Gastroesophageal sphincter (tissue), 3 donors: ENCODE data around the gene KLHDC7A.

ENCODE experiments used
- POLR2A ChIP-seq, 2 donors: fragments of 450-650 bp; IDR thresholded peaks; one replicate each; pipeline ENCODE4 v1.6.1; 2017; ENCODE audit warnings: antibody characterized with exemption in 2 of 2, mild to moderate bottlenecking in 2 of 2, moderate library complexity in 1 of 2
- POLR2AphosphoS5 ChIP-seq: sonication (generic); formaldehyde crosslinking; IDR thresholded peaks from one replicate; pipeline ENCODE4 v1.6.1; 2017; ENCODE audit warnings: antibody characterized with exemption
- TF ChIP-seq, protein P1 (sequence below), 4 experiments: fragments of 200-600 bp in 2 of 4; fragments of 450-650 bp in 2 of 4; sonication (generic) in 1 of 4; IDR thresholded peaks; one replicate each; pipeline ENCODE4 v1.5.1; 2017 to 2019; ENCODE audit warnings: antibody characterized with exemption in 4 of 4, mild to moderate bottlenecking in 2 of 4, moderate library complexity in 2 of 4

DNA sequence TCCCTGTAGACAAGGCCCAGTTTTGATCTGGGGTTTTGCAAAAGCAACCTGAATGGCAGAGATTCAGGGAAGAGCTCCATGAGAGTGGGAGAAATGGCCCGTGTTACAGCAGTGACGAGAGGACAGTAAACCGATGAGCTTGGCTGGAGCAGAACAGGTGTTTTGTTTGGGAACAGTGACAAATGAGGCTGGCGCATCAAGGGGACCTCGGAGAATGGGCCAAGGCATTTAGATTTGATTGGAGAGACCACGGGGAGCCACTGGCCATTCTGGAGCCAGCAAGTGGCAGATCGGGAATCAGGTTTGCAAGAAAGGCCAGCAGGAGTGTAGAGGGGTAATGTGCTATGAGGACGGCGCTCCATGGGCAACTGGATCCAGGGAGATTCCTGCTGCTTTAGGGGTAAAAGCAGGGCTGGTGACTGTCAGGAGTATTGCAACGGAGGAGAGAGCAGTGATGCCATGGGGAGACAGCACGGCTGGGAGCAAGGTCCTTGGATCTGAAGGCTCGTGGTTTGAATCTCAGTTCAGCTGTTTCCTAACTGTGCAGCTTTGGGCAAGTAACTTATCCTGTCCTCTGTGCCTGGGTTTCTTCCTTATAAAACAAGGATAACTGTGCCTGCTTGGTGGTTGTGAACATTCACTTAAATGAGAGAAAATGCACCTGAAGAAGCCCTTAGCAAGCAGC is 9.9 kb upstream of the KLHDC7A start:
- TF ChIP-seq, protein P1, sequence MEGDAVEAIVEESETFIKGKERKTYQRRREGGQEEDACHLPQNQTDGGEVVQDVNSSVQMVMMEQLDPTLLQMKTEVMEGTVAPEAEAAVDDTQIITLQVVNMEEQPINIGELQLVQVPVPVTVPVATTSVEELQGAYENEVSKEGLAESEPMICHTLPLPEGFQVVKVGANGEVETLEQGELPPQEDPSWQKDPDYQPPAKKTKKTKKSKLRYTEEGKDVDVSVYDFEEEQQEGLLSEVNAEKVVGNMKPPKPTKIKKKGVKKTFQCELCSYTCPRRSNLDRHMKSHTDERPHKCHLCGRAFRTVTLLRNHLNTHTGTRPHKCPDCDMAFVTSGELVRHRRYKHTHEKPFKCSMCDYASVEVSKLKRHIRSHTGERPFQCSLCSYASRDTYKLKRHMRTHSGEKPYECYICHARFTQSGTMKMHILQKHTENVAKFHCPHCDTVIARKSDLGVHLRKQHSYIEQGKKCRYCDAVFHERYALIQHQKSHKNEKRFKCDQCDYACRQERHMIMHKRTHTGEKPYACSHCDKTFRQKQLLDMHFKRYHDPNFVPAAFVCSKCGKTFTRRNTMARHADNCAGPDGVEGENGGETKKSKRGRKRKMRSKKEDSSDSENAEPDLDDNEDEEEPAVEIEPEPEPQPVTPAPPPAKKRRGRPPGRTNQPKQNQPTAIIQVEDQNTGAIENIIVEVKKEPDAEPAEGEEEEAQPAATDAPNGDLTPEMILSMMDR (IDR thresholded peaks at IDR 0.05), result no peak
- no peak for TF ChIP-seq POLR2A (IDR thresholded peaks at IDR 0.05)
- no peak for TF ChIP-seq POLR2AphosphoS5
